ENCODE results near the gene GPN3. TPM values are rescaled to one million over a fixed set of nuclear protein-coding genes. Genes with fewer than 3 reads are reported as not detected.
"Not testable (repeated sequence)": the region's sequence is repeated elsewhere in the genome, so short reads cannot be mapped to it uniquely, and the experiment has no call there.

The GPN3 gene
- total RNA-seq, 2 experiments from 2014 or later: 37.8 to 62.0 TPM

DNA sequence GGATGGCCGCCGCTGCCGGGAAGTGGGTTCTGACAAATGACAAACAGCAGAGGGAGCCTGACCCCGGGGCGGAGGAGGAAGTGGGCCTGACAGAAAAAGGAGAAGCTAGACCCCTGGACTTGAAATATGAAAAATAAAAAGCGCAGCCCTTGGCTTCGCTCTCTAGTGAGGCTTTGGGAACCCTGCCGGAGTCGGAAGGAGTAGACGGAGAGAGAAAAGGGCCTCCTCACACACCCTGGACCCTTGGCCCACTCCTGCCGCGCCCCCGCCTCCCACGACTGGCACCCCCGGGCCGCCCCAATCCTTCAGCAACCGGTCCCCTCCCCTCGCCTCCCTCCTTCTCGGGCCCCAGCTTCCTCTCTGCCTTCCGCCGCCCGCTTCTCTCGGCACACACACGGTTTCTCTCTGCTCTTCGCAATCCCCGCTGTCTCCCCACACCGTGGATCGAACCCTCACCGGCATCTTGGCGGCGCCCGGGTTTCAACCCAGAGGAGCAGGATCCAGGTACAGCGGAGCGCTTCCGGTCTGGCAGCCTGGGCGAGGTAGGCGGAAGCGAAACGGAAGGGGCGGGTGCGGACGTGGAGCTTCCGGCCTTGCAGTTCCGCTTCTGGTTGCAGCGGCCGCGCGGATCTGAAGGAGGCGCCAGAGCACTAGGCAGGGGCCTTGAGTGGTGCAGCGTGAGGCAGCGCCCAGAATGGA, 18.1 kb downstream of the GPN3 start, which contains the start of gene ARPC3:
TSS of gene ARPC3 (minus strand) at position 539 of the 699 bp plus-strand sequence. CDS start at position 462, 77 bp downstream.
- ATAC-seq (peak; percentile 99), DNase-seq (peak; percentile 98)
- Mint-ChIP-seq H3K27ac (peak within 1 kb of the TSS; percentile 100), H3K4me3 (peak within 1 kb of the TSS; percentile 97), H3K4me1 (peaks cover 38% of the 10 kb centered on the region), H3K27me3 (no peaks in the 10 kb centered on the region), H3K36me3 (ENCODE audit: low read depth) (peaks cover 43% of the 10 kb centered on the region), H3K9me3 (ENCODE audit: low read depth) (no peaks in the 10 kb centered on the region)
- ChIA-PET CTCF (interaction anchor here (0.6 to 5.9 kb wide), 31 partner anchors 8 to 437 kb away, joined by 3 to 82 read pairs (median 4); partner anchors contain the start of genes FAM216A, GPN3, IFT81 and TCTN1), POLR2A (interaction anchor here (0.6 to 3.4 kb wide), 9 partner anchors 18 to 459 kb away, joined by 3 to 27 read pairs (median 6); partner anchors contain the start of genes FAM216A, GPN3, IFT81 and RAD9B)
- intact Hi-C loops (cut with DNase I, micrococcal nuclease): loop anchor here (1.0 to 5.0 kb wide), 13 partner anchors 17 to 377 kb away; partner anchors contain the start of genes ANAPC7 (in 2 of the 2), FAM216A (in 2 of the 2), GPN3 (in 2 of the 2) and RAD9B (in 2 of the 2)

- Mint-ChIP-seq H3K4me3 (no peak overlapping the region), H3K36me3 (ENCODE audit: low read depth) (peaks cover 34% of the 10 kb centered on the region)
Measured at GRCh38 chr12:110444455-110444854, 23.6 kb downstream of the GPN3 start.

GRCh38 chr12:110436231-110436630, 31.8 kb downstream of the GPN3 start:
- H3K27ac Mint-ChIP-seq: peak overlapping the region; percentile 55
- H3K4me3 Mint-ChIP-seq: no peak overlapping the region
- peaks cover 13% of the 10 kb centered on the region for H3K4me1 Mint-ChIP-seq
- intact Hi-C loops (cut with DNase I, micrococcal nuclease): no loop called here
- ATAC-seq (no peak), DNase-seq (no peak)
- H3K27me3 Mint-ChIP-seq: no peaks in the 10 kb centered on the region
- H3K9me3 Mint-ChIP-seq (ENCODE audit: low read depth): no peaks in the 10 kb centered on the region
- POLR2A ChIA-PET: no interaction called here
- H3K36me3 Mint-ChIP-seq (ENCODE audit: low read depth): peaks cover 41% of the 10 kb centered on the region
- CTCF ChIA-PET: no interaction called here

More at GRCh38 chr12:110444455-110444854, 23.6 kb downstream of the GPN3 start:
- no peaks in the 10 kb centered on the region for H3K27me3 Mint-ChIP-seq
- ChIA-PET POLR2A (no interaction called here), CTCF (interaction anchor here (1.8 kb wide), 1 partner anchor 13 kb away, joined by 7 read pairs; no protein-coding TSS in a partner anchor)
- DNase-seq (no peak), ATAC-seq (no peak)
- no peak overlapping the region for H3K27ac Mint-ChIP-seq
- H3K4me1 Mint-ChIP-seq: peaks cover 35% of the 10 kb centered on the region
- intact Hi-C loops (cut with DNase I, micrococcal nuclease): no loop called here
- H3K9me3 Mint-ChIP-seq (ENCODE audit: low read depth): no peaks in the 10 kb centered on the region

DNA sequence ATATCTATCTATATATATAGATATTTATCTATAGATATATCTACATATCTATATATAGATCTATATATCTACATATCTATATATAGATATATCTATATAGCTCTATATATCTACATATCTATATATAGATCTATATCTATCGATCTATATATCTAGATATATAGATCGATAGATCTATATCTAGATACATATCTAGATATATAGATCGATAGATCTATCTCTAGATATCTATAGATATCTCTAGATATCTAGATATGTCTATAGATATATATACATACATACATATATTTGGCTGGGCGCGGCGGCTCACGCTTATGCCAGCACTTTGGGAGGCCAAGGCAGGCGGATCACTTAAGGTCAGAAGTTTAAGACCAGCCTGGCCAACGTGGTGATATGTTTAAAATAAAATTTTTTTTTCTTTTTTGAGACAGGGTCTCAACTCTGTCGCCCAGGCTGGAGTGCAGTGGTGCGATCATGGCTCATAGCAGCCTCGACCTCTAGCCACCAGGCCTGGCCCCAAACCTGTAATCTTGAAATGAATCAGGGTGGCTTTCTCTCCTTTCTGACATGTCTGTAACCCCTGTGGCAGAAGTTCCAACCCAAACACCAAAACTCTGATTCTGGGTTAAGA, 36.0 kb downstream of the GPN3 start:
- Mint-ChIP-seq H3K36me3 (ENCODE audit: low read depth) (peaks cover 22% of the 10 kb centered on the region), H3K4me1 (peaks cover 11% of the 10 kb centered on the region), H3K27ac (no peak overlapping the region), H3K4me3 (peak overlapping the region; percentile 93), H3K27me3 (no peaks in the 10 kb centered on the region), H3K9me3 (ENCODE audit: low read depth) (no peaks in the 10 kb centered on the region)
- ChIA-PET CTCF (interaction anchor here (0.6 to 2.0 kb wide), 50 partner anchors 8 to 1996 kb away, joined by 3 to 48 read pairs (median 5); partner anchors contain the start of genes ANAPC7, ARPC3, FAM216A and GPN3), POLR2A (interaction anchor here (0.6 to 1.5 kb wide), 8 partner anchors 16 to 276 kb away, joined by 3 to 17 read pairs (median 6); partner anchors contain the start of genes ARPC3, FAM216A, GPN3 and RAD9B)
- intact Hi-C loops (cut with DNase I, micrococcal nuclease): loop anchor here (1.0 to 2.0 kb wide), 6 partner anchors 17 to 332 kb away; partner anchors contain the start of gene IFT81 (in 1 of the 2)
- peak; percentile 54 for DNase-seq
- ATAC-seq: peak; percentile 45

- ATAC-seq; intact Hi-C loops (cut with DNase I, micrococcal nuclease): not testable (repeated sequence)
Measured at GRCh38 chr12:110429676-110430075, 38.4 kb downstream of the GPN3 start.

GRCh38 chr12:110426406-110426805, 41.7 kb downstream of the GPN3 start:
- ChIA-PET POLR2A (no interaction called here), CTCF (interaction anchor here (1.0 kb wide), 1 partner anchor 76 kb away, joined by 3 read pairs; no protein-coding TSS in a partner anchor)
- no peaks in the 10 kb centered on the region for H3K9me3 Mint-ChIP-seq (ENCODE audit: low read depth)

More at GRCh38 chr12:110429676-110430075, 38.4 kb downstream of the GPN3 start:
- H3K4me1 Mint-ChIP-seq; H3K9me3 Mint-ChIP-seq (ENCODE audit: low read depth); H3K4me3 Mint-ChIP-seq; H3K36me3 Mint-ChIP-seq (ENCODE audit: low read depth); H3K27me3 Mint-ChIP-seq; CTCF ChIA-PET; DNase-seq; H3K27ac Mint-ChIP-seq; POLR2A ChIA-PET: not testable (repeated sequence)

GRCh38 chr12:110424237-110424636, 43.8 kb downstream of the GPN3 start:
- DNase-seq (no peak), ATAC-seq (no peak)
- intact Hi-C loops (cut with DNase I, micrococcal nuclease): no loop called here
- H3K27ac Mint-ChIP-seq: no peak overlapping the region
- no peaks in the 10 kb centered on the region for H3K27me3 Mint-ChIP-seq
- H3K9me3 Mint-ChIP-seq (ENCODE audit: low read depth): no peaks in the 10 kb centered on the region
- ChIA-PET POLR2A (no interaction called here), CTCF (no interaction called here)
- no peaks in the 10 kb centered on the region for H3K36me3 Mint-ChIP-seq (ENCODE audit: low read depth)
- no peaks in the 10 kb centered on the region for H3K4me1 Mint-ChIP-seq
- no peak overlapping the region for H3K4me3 Mint-ChIP-seq

More at GRCh38 chr12:110426406-110426805, 41.7 kb downstream of the GPN3 start:
- ATAC-seq (no peak), DNase-seq (no peak)
- Mint-ChIP-seq H3K4me3 (no peak overlapping the region), H3K36me3 (ENCODE audit: low read depth) (no peaks in the 10 kb centered on the region), H3K27me3 (no peaks in the 10 kb centered on the region), H3K27ac (no peak overlapping the region), H3K4me1 (no peaks in the 10 kb centered on the region)
- intact Hi-C loops (cut with DNase I, micrococcal nuclease): no loop called here

- H3K27ac Mint-ChIP-seq: no peak overlapping the region
- H3K27me3 Mint-ChIP-seq: no peaks in the 10 kb centered on the region
- ChIA-PET CTCF (interaction anchor here (0.6 to 2.5 kb wide), 2 partner anchors 10 to 272 kb away, joined by 5 to 19 read pairs; no protein-coding TSS in a partner anchor), POLR2A (interaction anchor here (0.6 kb wide), 1 partner anchor 1381 kb away, joined by 8 read pairs; no protein-coding TSS in a partner anchor)
- no peaks in the 10 kb centered on the region for H3K9me3 Mint-ChIP-seq (ENCODE audit: low read depth)
- no peaks in the 10 kb centered on the region for H3K36me3 Mint-ChIP-seq (ENCODE audit: low read depth)
- no peak overlapping the region for H3K4me3 Mint-ChIP-seq
- no peak for ATAC-seq
- H3K4me1 Mint-ChIP-seq: no peaks in the 10 kb centered on the region
- no peak for DNase-seq
- intact Hi-C loops (cut with DNase I, micrococcal nuclease): no loop called here
Measured at GRCh38 chr12:110421701-110422100, 46.4 kb downstream of the GPN3 start.

DNA sequence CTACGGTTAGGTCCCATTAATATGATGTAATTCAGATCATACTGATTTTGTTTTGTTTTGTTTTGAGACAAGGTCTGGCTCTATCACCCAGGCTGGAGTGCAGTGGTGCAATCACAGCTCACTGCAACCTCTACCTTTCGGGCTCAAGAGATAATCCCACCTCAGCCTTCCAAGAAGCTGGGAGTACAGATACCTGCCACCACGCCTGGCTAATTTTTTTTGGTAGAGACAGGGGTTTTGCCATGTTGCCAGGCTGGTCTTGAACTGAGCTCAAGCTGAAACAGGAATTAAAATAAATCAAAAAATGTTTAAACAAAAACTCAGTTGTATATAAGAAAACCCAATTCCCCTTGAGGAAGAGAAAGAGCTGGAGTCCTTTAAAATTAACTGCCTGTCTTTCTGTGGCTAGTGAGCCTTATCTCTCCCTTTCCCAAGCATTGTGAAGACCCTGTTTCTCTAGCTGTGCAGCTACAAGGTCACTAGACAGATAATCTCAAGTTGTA, 46.8 kb downstream of the GPN3 start:
- Mint-ChIP-seq H3K27ac (no peak overlapping the region), H3K4me1 (no peaks in the 10 kb centered on the region), H3K36me3 (ENCODE audit: low read depth) (no peaks in the 10 kb centered on the region), H3K9me3 (ENCODE audit: low read depth) (no peaks in the 10 kb centered on the region), H3K27me3 (no peaks in the 10 kb centered on the region), H3K4me3 (no peak overlapping the region)
- intact Hi-C loops (cut with DNase I, micrococcal nuclease): no loop called here
- DNase-seq: no peak
- ChIA-PET CTCF (interaction anchor here (0.6 to 2.5 kb wide), 3 partner anchors 10 to 272 kb away, joined by 3 to 19 read pairs (median 5); no protein-coding TSS in a partner anchor), POLR2A (interaction anchor here (0.6 kb wide), 2 partner anchors 294 to 1381 kb away, joined by 8 read pairs; no protein-coding TSS in a partner anchor)
- no peak for ATAC-seq

DNA sequence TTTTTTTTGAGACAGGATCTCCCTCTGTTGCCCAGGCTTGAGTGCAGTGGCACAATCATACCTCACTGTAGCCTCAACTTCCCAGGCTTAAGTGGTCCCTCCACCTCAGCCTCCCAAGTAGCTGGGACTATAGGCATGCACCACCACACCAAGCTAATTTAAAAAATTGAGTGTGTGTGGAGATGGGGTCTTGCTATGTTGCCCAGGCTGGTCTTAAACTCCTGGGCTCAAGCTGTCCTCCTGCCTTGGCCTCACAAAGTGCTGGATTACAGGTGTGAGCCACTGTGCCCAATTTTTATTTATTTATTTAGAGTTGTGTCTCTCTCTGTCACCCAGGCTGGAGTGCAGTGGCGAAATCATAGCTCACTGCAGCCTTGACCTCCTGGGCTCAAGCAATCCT, 47.4 kb downstream of the GPN3 start:
- ChIA-PET POLR2A (interaction anchor here (0.6 to 0.7 kb wide), 2 partner anchors 295 to 1422 kb away, joined by 5 to 8 read pairs; no protein-coding TSS in a partner anchor), CTCF (interaction anchor here (0.7 to 2.5 kb wide), 3 partner anchors 11 to 384 kb away, joined by 3 to 19 read pairs (median 3); no protein-coding TSS in a partner anchor)
- DNase-seq; H3K4me3 Mint-ChIP-seq; intact Hi-C loops (cut with DNase I, micrococcal nuclease); H3K9me3 Mint-ChIP-seq (ENCODE audit: low read depth); H3K27me3 Mint-ChIP-seq; ATAC-seq; H3K27ac Mint-ChIP-seq; H3K4me1 Mint-ChIP-seq; H3K36me3 Mint-ChIP-seq (ENCODE audit: low read depth): not testable (repeated sequence)

DNA sequence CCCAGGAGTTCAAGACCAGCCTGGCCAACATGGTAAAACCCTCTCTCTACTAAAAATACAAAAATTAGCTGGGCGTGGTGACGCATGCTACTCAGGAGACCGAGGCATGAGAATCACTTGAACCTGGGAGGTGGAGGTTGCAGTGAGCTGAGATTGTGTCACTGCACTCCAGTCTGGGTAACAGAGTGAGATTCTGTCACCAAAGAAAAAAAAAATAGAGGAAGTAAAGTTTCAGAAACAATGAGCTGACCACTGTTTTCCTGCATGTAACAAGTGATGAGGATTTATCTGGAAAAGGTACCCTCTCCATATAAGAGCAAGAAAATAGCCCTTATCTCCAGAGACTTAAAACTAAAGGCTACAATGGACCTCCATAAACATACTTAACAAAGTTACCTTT, 50.9 kb downstream of the GPN3 start:
- H3K27me3 Mint-ChIP-seq; H3K9me3 Mint-ChIP-seq (ENCODE audit: low read depth); H3K36me3 Mint-ChIP-seq (ENCODE audit: low read depth); DNase-seq; H3K4me1 Mint-ChIP-seq; H3K4me3 Mint-ChIP-seq; H3K27ac Mint-ChIP-seq; ATAC-seq; intact Hi-C loops (cut with DNase I, micrococcal nuclease): not testable (repeated sequence)
- ChIA-PET POLR2A (interaction anchor here (0.6 kb wide), 1 partner anchor 211 kb away, joined by 6 read pairs; no protein-coding TSS in a partner anchor), CTCF (interaction anchor here (4.6 kb wide), 1 partner anchor 14 kb away, joined by 19 read pairs; no protein-coding TSS in a partner anchor)

All from activated CD4-positive, alpha-beta T cell treated with anti-CD3 and anti-CD28 coated beads for 36 hours (primary cell).